SU-DHL-6 (cell line): ENCODE data around the gene SOCS1.

ENCODE experiments used
- EZH2phosphoT487 ChIP-seq: fragments of 200-600 bp; sonication (generic), shearing (Covaris generic); conservative IDR thresholded peaks from 2 replicates; pipeline ENCODE4 v1.6.1; 2018; ENCODE audit warnings: mild to moderate bottlenecking, antibody characterized with exemption, low read length, moderate library complexity, mixed read lengths
- TF ChIP-seq, protein P1 (sequence below): fragments of 200-600 bp; sonication (generic); IDR thresholded peaks from one replicate; pipeline ENCODE4 v1.5.1; 2017; ENCODE audit warnings: antibody characterized with exemption, mild to moderate bottlenecking, low read length, moderate library complexity; ENCODE audit not compliant: insufficient read depth, poor library complexity, severe bottlenecking

DNA sequence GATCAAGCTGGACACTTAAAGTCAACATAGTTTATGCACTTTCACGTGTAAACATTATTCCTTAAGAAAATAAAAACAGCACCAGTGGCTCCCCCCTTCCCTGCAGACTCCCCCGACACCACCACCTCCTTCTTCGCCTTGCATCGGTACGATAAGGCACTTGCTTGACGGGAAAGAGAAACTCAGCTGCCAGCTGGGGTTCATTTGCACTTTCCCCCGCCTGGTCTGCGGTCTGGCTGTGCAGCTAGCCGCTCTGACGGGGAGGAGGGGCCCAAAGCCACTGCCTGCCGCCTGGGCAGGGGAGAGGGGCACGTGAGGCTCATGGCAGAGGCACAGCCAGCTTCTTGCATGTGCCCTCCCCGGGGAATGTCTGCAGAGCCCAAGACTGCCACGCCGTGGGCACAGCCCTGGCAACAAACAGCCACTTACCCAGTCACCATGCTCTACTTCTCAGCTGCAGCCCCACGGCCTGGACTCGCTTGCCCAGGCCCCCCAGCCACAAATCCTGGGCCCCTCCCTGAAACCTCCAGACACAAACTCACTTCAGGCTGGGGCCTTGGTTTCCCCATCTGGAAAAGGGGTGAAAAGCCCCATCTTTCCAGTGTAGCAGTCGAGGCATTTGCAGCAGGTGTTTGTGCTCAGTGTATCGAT, 41.6 kb upstream of the SOCS1 start:
- TF ChIP-seq, protein P1, sequence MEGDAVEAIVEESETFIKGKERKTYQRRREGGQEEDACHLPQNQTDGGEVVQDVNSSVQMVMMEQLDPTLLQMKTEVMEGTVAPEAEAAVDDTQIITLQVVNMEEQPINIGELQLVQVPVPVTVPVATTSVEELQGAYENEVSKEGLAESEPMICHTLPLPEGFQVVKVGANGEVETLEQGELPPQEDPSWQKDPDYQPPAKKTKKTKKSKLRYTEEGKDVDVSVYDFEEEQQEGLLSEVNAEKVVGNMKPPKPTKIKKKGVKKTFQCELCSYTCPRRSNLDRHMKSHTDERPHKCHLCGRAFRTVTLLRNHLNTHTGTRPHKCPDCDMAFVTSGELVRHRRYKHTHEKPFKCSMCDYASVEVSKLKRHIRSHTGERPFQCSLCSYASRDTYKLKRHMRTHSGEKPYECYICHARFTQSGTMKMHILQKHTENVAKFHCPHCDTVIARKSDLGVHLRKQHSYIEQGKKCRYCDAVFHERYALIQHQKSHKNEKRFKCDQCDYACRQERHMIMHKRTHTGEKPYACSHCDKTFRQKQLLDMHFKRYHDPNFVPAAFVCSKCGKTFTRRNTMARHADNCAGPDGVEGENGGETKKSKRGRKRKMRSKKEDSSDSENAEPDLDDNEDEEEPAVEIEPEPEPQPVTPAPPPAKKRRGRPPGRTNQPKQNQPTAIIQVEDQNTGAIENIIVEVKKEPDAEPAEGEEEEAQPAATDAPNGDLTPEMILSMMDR = no peak
- TF ChIP-seq EZH2phosphoT487 = no peak
